Sigmoid colon (tissue), 4 donors: Measurements from ENCODE around the gene MT1F.

Experiments
- POLR2A ChIP-seq, 2 donors: fragments of 450-650 bp; IDR thresholded peaks; one replicate each; pipeline ENCODE4 v1.6.1; 2016; ENCODE audit warnings: antibody characterized with exemption in 2 of 2, mild to moderate bottlenecking in 2 of 2, moderate library complexity in 2 of 2
- POLR2AphosphoS5 ChIP-seq, 4 donors: sonication (generic); formaldehyde crosslinking; IDR thresholded peaks; one replicate each; pipeline ENCODE4 v1.6.1; 2017; ENCODE audit warnings: antibody characterized with exemption in 4 of 4
- TF ChIP-seq, protein P1 (sequence below), 4 experiments: fragments of 450-650 bp in 3 of 4; fragments of 200-600 bp in 1 of 4; IDR thresholded peaks; one replicate each; pipeline ENCODE4 v1.5.1; 2016 to 2019; ENCODE audit warnings: antibody characterized with exemption in 4 of 4, mild to moderate bottlenecking in 3 of 4, moderate library complexity in 2 of 4

DNA sequence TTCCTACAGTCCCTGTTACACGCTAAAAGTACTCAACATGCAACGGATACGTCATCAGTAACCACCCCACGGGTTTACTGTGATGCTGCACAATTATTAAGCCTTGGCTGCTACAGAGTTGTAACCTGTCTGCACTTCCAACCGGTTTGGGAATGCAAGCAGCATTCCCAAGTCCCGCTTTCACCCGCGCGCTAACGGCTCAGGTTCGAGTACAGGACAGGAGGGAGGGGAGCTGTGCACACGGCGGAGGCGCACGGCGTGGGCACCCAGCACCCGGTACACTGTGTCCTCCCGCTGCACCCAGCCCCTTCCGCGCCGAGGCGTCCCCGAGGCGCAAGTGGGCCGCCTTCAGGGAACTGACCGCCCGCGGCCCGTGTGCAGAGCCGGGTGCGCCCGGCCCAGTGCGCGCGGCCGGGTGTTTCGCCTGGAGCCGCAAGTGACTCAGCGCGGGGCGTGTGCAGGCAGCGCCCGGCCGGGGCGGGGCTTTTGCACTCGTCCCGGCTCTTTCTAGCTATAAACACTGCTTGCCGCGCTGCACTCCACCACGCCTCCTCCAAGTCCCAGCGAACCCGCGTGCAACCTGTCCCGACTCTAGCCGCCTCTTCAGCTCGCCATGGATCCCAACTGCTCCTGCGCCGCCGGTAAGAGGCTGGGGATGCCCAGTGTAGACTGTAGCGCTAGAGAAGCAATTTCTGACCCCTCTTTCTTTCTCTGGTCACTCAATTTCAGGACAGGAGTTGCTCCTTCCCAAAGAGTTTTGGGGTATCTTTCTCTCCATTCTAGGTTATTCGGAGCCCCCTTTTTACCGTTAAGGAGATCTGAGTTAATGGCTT, 49.5 kb upstream of the MT1F start, which contains the start of gene MT2A:
- TF ChIP-seq, protein P1, sequence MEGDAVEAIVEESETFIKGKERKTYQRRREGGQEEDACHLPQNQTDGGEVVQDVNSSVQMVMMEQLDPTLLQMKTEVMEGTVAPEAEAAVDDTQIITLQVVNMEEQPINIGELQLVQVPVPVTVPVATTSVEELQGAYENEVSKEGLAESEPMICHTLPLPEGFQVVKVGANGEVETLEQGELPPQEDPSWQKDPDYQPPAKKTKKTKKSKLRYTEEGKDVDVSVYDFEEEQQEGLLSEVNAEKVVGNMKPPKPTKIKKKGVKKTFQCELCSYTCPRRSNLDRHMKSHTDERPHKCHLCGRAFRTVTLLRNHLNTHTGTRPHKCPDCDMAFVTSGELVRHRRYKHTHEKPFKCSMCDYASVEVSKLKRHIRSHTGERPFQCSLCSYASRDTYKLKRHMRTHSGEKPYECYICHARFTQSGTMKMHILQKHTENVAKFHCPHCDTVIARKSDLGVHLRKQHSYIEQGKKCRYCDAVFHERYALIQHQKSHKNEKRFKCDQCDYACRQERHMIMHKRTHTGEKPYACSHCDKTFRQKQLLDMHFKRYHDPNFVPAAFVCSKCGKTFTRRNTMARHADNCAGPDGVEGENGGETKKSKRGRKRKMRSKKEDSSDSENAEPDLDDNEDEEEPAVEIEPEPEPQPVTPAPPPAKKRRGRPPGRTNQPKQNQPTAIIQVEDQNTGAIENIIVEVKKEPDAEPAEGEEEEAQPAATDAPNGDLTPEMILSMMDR (IDR thresholded peaks at IDR 0.05) = no peak
- TF ChIP-seq POLR2A (IDR thresholded peaks at IDR 0.05) = peak; percentile 67 to 88
- peak; percentile 95 to 97 (median 96) for TF ChIP-seq POLR2AphosphoS5 (IDR thresholded peaks at IDR 0.05)
